ENCODE measurements around the gene EML6. TPM values are rescaled to one million over a fixed set of nuclear protein-coding genes. Genes with fewer than 3 reads are reported as not detected.

The EML6 gene
- total and polyA plus RNA-seq, 3 donors from 2014 or later = 7.6 to 17.3 (median 12.1) TPM

DNA sequence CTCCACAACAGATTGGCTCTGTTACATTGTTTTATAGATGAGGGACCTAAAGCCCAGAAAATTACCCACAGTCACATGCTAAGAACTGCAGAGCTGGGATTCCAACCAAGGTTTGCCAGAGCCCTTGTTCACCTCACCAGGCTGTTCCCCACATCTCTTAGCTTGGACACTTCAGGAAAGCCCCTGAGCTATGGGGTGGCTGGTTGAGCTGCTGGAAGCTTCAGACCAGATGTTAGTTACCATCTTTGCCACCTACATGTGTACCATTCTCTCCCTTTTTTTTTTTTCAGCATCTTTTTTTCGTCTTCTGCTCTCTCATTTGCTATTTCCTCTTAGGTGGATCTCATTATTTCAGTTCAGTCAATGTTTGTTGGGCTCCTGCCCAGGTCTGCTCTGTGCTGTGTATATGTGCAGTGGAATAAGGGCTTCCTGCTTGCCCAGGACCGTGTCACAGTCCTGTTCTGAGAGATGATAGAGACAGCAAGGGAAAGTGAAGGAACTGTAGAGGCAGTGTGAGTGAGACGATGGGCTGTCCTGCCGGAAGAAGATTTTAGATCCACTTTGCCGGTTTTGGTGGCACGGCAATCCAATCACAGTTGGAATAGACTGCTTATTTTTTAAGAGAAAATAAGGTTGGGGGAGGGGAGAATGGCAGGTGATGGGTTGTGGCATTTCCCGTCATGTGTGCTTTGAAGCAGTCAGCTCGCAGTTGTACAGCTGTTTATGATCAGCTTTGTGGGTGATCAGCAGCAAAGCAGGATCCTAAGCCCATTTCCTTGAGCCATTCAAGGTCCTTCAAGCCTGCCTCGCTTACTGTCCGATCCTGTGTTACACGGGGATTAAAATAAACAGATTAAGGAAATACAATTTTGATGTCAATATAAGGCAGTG lies 174.2 kb downstream of the EML6 start:
- no peak overlapping the region for H3K27ac ChIP-seq
- no peak for TF ChIP-seq POLR2A (IDR thresholded peaks at IDR 0.05)
- no peak for TF ChIP-seq CTCF (IDR thresholded peaks at IDR 0.05)
- intact Hi-C loops (cut with DNase I; ENCODE audit: low total_unique reads) = no loop called here
- H3K27me3 ChIP-seq = no peaks in the 10 kb centered on the region
- no peak for DNase-seq
- WGBS, 2 donors = 77 to 83% methylated on average over 11 of the region's 11 CpGs
- H3K4me3 ChIP-seq = no peak overlapping the region
- H3K36me3 ChIP-seq (ENCODE audit: low read depth, missing control alignments) = no peaks in the 10 kb centered on the region
- H3K4me1 ChIP-seq = no peaks in the 10 kb centered on the region
- no peaks in the 10 kb centered on the region for H3K9me3 ChIP-seq

GRCh38 chr2:54898456-54899226 lies 175.2 kb downstream of the EML6 start:
- 85 to 87% methylated on average over 7 of the region's 7 CpGs for WGBS, 2 donors

GRCh38 chr2:54899576-54900200 lies 176.2 kb downstream of the EML6 start:
- no peaks in the 10 kb centered on the region for H3K27me3 ChIP-seq
- intact Hi-C loops (cut with DNase I; ENCODE audit: low total_unique reads) = no loop called here
- peak; percentile 39 for DNase-seq
- no peak overlapping the region for H3K27ac ChIP-seq
- H3K4me3 ChIP-seq = no peak overlapping the region
- no peaks in the 10 kb centered on the region for H3K36me3 ChIP-seq (ENCODE audit: low read depth, missing control alignments)
- TF ChIP-seq POLR2A (IDR thresholded peaks at IDR 0.05) = no peak
- TF ChIP-seq CTCF (IDR thresholded peaks at IDR 0.05) = peak; percentile 44 to 53 (median 48)
- H3K9me3 ChIP-seq = no peaks in the 10 kb centered on the region
- no peaks in the 10 kb centered on the region for H3K4me1 ChIP-seq
- WGBS, 2 donors = 75 to 83% methylated on average over 5 of the region's 5 CpGs

More at GRCh38 chr2:54898456-54899226, 175.2 kb downstream of the EML6 start:
- Histone ChIP-seq H3K9me3 (no peaks in the 10 kb centered on the region), H3K36me3 (ENCODE audit: low read depth, missing control alignments) (no peaks in the 10 kb centered on the region), H3K4me3 (no peak overlapping the region), H3K4me1 (no peaks in the 10 kb centered on the region), H3K27ac (no peak overlapping the region), H3K27me3 (no peaks in the 10 kb centered on the region)
- no peak for DNase-seq
- TF ChIP-seq POLR2A (IDR thresholded peaks at IDR 0.05) (no peak), CTCF (IDR thresholded peaks at IDR 0.05) (no peak)
- intact Hi-C loops (cut with DNase I; ENCODE audit: low total_unique reads) = no loop called here

DNA sequence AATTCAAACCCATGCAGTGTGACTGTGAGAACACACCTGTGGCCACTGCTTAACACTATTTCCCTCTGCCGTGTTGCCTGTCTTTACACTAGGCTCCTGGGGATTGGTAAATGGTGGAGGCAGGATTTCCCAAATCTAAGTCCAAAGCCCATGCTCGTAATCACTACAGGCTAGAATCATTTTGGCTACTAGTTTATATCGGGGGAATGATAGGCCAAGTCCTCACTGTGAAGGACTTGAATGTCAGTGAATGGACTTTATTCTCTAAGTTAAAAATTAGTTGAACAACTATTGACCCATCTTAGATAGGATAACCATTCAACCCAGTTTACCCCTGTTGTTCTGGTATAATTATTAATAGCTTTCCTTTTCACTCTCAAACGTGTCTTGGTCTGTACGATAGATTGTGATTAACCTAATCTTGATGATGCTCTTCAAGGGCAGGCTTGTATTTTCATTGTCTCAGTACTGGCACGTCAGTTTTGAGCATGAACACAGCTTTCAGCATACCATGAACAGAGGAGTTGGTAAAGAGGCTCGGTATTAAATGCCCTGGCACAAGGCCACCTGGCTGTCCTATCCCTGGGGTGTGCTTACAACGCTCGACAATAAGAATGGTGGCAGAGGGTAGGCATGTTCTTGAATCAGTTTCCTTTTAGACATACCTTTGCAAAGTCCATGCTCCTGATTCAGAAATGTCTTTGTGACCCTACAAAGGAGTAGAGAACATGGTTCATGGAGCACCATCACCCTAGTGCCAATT lies 177.9 kb downstream of the EML6 start:
- Histone ChIP-seq H3K27me3 (no peaks in the 10 kb centered on the region), H3K4me1 (no peaks in the 10 kb centered on the region), H3K9me3 (no peaks in the 10 kb centered on the region), H3K36me3 (ENCODE audit: low read depth, missing control alignments) (no peaks in the 10 kb centered on the region), H3K4me3 (no peak overlapping the region), H3K27ac (no peak overlapping the region)
- 85 to 88% methylated on average over 9 of the region's 9 CpGs for WGBS, 2 donors
- no peak for DNase-seq
- TF ChIP-seq POLR2A (IDR thresholded peaks at IDR 0.05) = no peak
- no peak for TF ChIP-seq CTCF (IDR thresholded peaks at IDR 0.05)
- intact Hi-C loops (cut with DNase I; ENCODE audit: low total_unique reads) = no loop called here
